ENCODE measurements around the gene LRRC59. TPM values are rescaled to one million over a fixed set of nuclear protein-coding genes. Genes with fewer than 3 reads are reported as not detected.
A peak's percentile ranks its signal among the peaks of the same experiment; 100 is the strongest.

The LRRC59 gene
- polyA plus RNA-seq, 1 donor from 2014 or later = 67.2 TPM

- no peak overlapping the region for H2AFZ ChIP-seq (ENCODE audit: low read depth, low read length)
- H3K9me3 ChIP-seq (ENCODE audit: low read length) = no peaks in the 10 kb centered on the region
- no peaks in the 10 kb centered on the region for H3K27me3 ChIP-seq (ENCODE audit: insufficient read depth, low read depth, low read length)
- peak overlapping the region; percentile 70 for H3K4me2 ChIP-seq (ENCODE audit: low read length)
- no peaks in the 10 kb centered on the region for H3K36me3 ChIP-seq (ENCODE audit: insufficient read depth, low read length)
- H3F3A ChIP-seq (ENCODE audit: insufficient read depth, low read length, poor library complexity, severe bottlenecking) = no peaks in the 10 kb centered on the region
- H3K79me2 ChIP-seq (replicated peaks; ENCODE audit: insufficient read depth, low read length) = no peaks in the 10 kb centered on the region
- H3K9ac ChIP-seq (ENCODE audit: low read length) = peak overlapping the region; percentile 71
- H4K20me1 ChIP-seq (ENCODE audit: insufficient read depth) = no peaks in the 10 kb centered on the region
- H3K4me3 ChIP-seq (ENCODE audit: low read length) = peak overlapping the region; percentile 89
- no peak for TF ChIP-seq MXI1 (conservative IDR thresholded peaks at IDR 0.05; ENCODE audit: poor library complexity, severe bottlenecking)
- no peak for TF ChIP-seq REST (IDR thresholded peaks at IDR 0.05; ENCODE audit: borderline replicate concordance)
- TF ChIP-seq SMC3 (conservative IDR thresholded peaks at IDR 0.05; ENCODE audit: poor library complexity) = no peak
- no peak for TF ChIP-seq CTCF (IDR thresholded peaks at IDR 0.05; ENCODE audit: poor library complexity, severe bottlenecking)
- TF ChIP-seq TAF1 (IDR thresholded peaks at IDR 0.05; ENCODE audit: low read depth) = no peak
- no peak for TF ChIP-seq POLR2AphosphoS5 (IDR thresholded peaks at IDR 0.05)
- H3K27ac ChIP-seq (ENCODE audit: low read length) = no peak overlapping the region
- no peaks in the 10 kb centered on the region for H3K9me2 ChIP-seq (ENCODE audit: insufficient read depth, low read length)
These were observed 50.0 kb downstream of the LRRC59 start for GRCh38 chr17:50347117-50347893.

GRCh38 chr17:50346313-50347116, 50.8 kb downstream of the LRRC59 start:
- H2AFZ ChIP-seq (ENCODE audit: low read depth, low read length) = peak overlapping the region; percentile 21
- TF ChIP-seq EZH2 (IDR thresholded peaks at IDR 0.05; ENCODE audit: borderline replicate concordance, insufficient read depth, low read length, poor library complexity, severe bottlenecking) (no peak), REST (IDR thresholded peaks at IDR 0.05; ENCODE audit: borderline replicate concordance) (no peak), TAF1 (IDR thresholded peaks at IDR 0.05; ENCODE audit: low read depth) (no peak), MXI1 (conservative IDR thresholded peaks at IDR 0.05; ENCODE audit: poor library complexity, severe bottlenecking) (no peak), EP300 (conservative IDR thresholded peaks at IDR 0.05; ENCODE audit: poor library complexity, severe bottlenecking) (no peak)
- H3K27ac ChIP-seq (ENCODE audit: low read length) = no peak overlapping the region
- no peaks in the 10 kb centered on the region for H3K27me3 ChIP-seq (ENCODE audit: insufficient read depth, low read depth, low read length)
- H3K9ac ChIP-seq (ENCODE audit: low read length) = peak overlapping the region; percentile 71
- H3K36me3 ChIP-seq (ENCODE audit: insufficient read depth, low read length) = no peaks in the 10 kb centered on the region
- no peaks in the 10 kb centered on the region for H3F3A ChIP-seq (ENCODE audit: insufficient read depth, low read length, poor library complexity, severe bottlenecking)
- no peaks in the 10 kb centered on the region for H3K79me2 ChIP-seq (replicated peaks; ENCODE audit: insufficient read depth, low read length)
- H3K4me3 ChIP-seq (ENCODE audit: low read length) = peak overlapping the region; percentile 89
- no peaks in the 10 kb centered on the region for H3K9me3 ChIP-seq (ENCODE audit: low read length)
- H3K4me2 ChIP-seq (ENCODE audit: low read length) = peak overlapping the region; percentile 70
- no peaks in the 10 kb centered on the region for H4K20me1 ChIP-seq (ENCODE audit: insufficient read depth)
- no peaks in the 10 kb centered on the region for H3K9me2 ChIP-seq (ENCODE audit: insufficient read depth, low read length)

Data from neural cell (in vitro differentiated cells).